IMR-90 (cell line): ENCODE measurements around the gene EPOP. TPM values are rescaled to one million over a fixed set of nuclear protein-coding genes. Genes with fewer than 3 reads are reported as not detected.

Experiments
- ATAC-seq: fragments of 200-7000 bp; cut with Tn5 transposase; 2 replicates; pipeline ENCODE4 v1.9.1; 2020; ENCODE audit warnings: low read depth, mild to moderate bottlenecking, moderate library complexity
- BruUV-seq: library from RNA; stranded (reverse); fragments of 400-500 nt; replicated peaks from 2 replicates; lab custom pipeline; 2021; lab: Mats Ljungman, UMichigan
- CTCF ChIA-PET: fragments of 300-600 bp; formaldehyde crosslinking; extraction: SDS; loops from one replicate; lab custom pipeline; 2021; ENCODE audit warnings: antibody characterized with exemption; lab: Yijun Ruan, JAX
- POLR2A ChIA-PET: fragments of 300-600 bp; sonication (Branson Sonifier 250); formaldehyde crosslinking; loops from one replicate; lab custom pipeline; 2022; ENCODE audit warnings: antibody characterized with exemption; ENCODE audit not compliant: unreplicated experiment; lab: Charles Lee
- DNase-seq: peaks from one replicate; pipeline ENCODE4 v3.0.0; 2013
- H2AFZ ChIP-seq: replicated peaks from 2 replicates; pipeline ENCODE3; 2013; ENCODE audit warnings: low read length, mild to moderate bottlenecking; ENCODE audit not compliant: poor library complexity
- H2AK5ac ChIP-seq: 2 replicates; pipeline ENCODE4 v1.6.1; 2013; ENCODE audit warnings: low read depth, low read length, inconsistent platforms
- H2AK9ac ChIP-seq: replicated peaks from 2 replicates; pipeline ENCODE3; 2013; ENCODE audit warnings: mild to moderate bottlenecking, low read depth, low read length, moderate library complexity; ENCODE audit not compliant: poor library complexity
- H2BK120ac ChIP-seq: 2 replicates; pipeline ENCODE4 v1.6.1; 2013; ENCODE audit warnings: low read depth, low read length, inconsistent platforms
- H2BK15ac ChIP-seq: 3 replicates; pipeline ENCODE4 v1.6.1; 2013; ENCODE audit warnings: low read depth, low read length, inconsistent platforms
- H2BK20ac ChIP-seq: 2 replicates; pipeline ENCODE4 v1.6.1; 2013; ENCODE audit warnings: low read depth, mild to moderate bottlenecking, inconsistent platforms, low read length, moderate library complexity
- H2BK5ac ChIP-seq: 2 replicates; pipeline ENCODE4 v1.6.1; 2013; ENCODE audit warnings: mild to moderate bottlenecking, low read depth, low read length, inconsistent platforms; ENCODE audit not compliant: poor library complexity, severe bottlenecking
- H3K14ac ChIP-seq: replicated peaks from 2 replicates; pipeline ENCODE4 v1.6.1; 2013; ENCODE audit warnings: low read depth, low read length, inconsistent platforms
- H3K18ac ChIP-seq: 2 replicates; pipeline ENCODE4 v1.6.1; 2013; ENCODE audit warnings: low read depth, low read length, control low read depth
- H3K23ac ChIP-seq: 2 replicates; pipeline ENCODE4 v1.6.1; 2013; ENCODE audit warnings: low read depth, low read length, inconsistent platforms
- H3K27ac ChIP-seq: 2 replicates; pipeline ENCODE4 v1.5.1; 2013; ENCODE audit warnings: mild to moderate bottlenecking, control low read depth, low read length; ENCODE audit not compliant: insufficient read depth
- H3K27me3 ChIP-seq: 2 replicates; pipeline ENCODE4 v1.6.1; 2013; ENCODE audit warnings: low read length; ENCODE audit not compliant: control insufficient read depth, insufficient read depth
- H3K36me3 ChIP-seq: 2 replicates; pipeline ENCODE4 v1.6.1; 2013; ENCODE audit warnings: low read length, mixed read lengths; ENCODE audit not compliant: control insufficient read depth, insufficient read depth
- H3K4ac ChIP-seq: 2 replicates; pipeline ENCODE4 v1.6.1; 2013; ENCODE audit warnings: low read depth, low read length, inconsistent platforms
- H3K4me1 ChIP-seq: 2 replicates; pipeline ENCODE4 v1.6.1; 2013; ENCODE audit warnings: low read length, mixed read lengths; ENCODE audit not compliant: control insufficient read depth, insufficient read depth
- H3K4me2 ChIP-seq: 2 replicates; pipeline ENCODE4 v1.6.1; 2013; ENCODE audit warnings: low read depth, mild to moderate bottlenecking, control low read depth, low read length, moderate library complexity
- H3K4me3 ChIP-seq: 2 replicates; pipeline ENCODE4 v1.5.1; 2013; ENCODE audit warnings: low read depth, mild to moderate bottlenecking, control low read depth, low read length, moderate library complexity; ENCODE audit not compliant: insufficient read depth
- H3K56ac ChIP-seq: 2 replicates; pipeline ENCODE4 v1.6.1; 2013; ENCODE audit warnings: low read length, inconsistent platforms; ENCODE audit not compliant: insufficient read depth; ENCODE audit errors: extremely low read depth
- H3K79me1 ChIP-seq, 2 experiments: 2 replicates each; pipeline ENCODE4 v1.6.1; 2013; ENCODE audit warnings: low read length in 2 of 2, inconsistent platforms in 1 of 2, low read depth in 1 of 2
- H3K9ac ChIP-seq: 2 replicates; pipeline ENCODE4 v1.6.1; 2013; ENCODE audit warnings: low read depth, low read length, control low read depth
- H3K9me1 ChIP-seq: 2 replicates; pipeline ENCODE4 v1.6.1; 2013; ENCODE audit warnings: low read length, inconsistent platforms; ENCODE audit not compliant: insufficient read depth
- H3K9me3 ChIP-seq: 2 replicates; pipeline ENCODE4 v1.6.1; 2013; ENCODE audit warnings: low read length; ENCODE audit not compliant: control insufficient read depth, insufficient read depth
- H4K20me1 ChIP-seq: 2 replicates; pipeline ENCODE4 v1.6.1; 2013; ENCODE audit warnings: low read length, inconsistent platforms; ENCODE audit not compliant: insufficient read depth
- H4K5ac ChIP-seq: 2 replicates; pipeline ENCODE4 v1.6.1; 2013; ENCODE audit warnings: mild to moderate bottlenecking, low read depth, low read length, control low read depth
- H4K8ac ChIP-seq, 2 experiments: 2 replicates each; pipeline ENCODE4 v1.6.1; 2013; ENCODE audit warnings: low read depth in 2 of 2, low read length in 2 of 2, control low read depth in 1 of 2, inconsistent platforms in 1 of 2
- H4K91ac ChIP-seq: 2 replicates; pipeline ENCODE4 v1.6.1; 2013; ENCODE audit warnings: low read depth, low read length, inconsistent platforms; ENCODE audit not compliant: insufficient read depth
- BHLHE40 ChIP-seq: fragments of 150-350 bp; IDR thresholded peaks from 2 replicates; pipeline ENCODE4 v1.6.1; 2016; ENCODE audit warnings: mild to moderate bottlenecking, low read depth, low read length
- CEBPB ChIP-seq: IDR thresholded peaks from 2 replicates; pipeline ENCODE4 v1.6.1; 2012; ENCODE audit warnings: low read depth, low read length, improper control_type of control experiment
- CHD1 ChIP-seq: IDR thresholded peaks from 2 replicates; pipeline ENCODE4 v1.6.1; 2012; ENCODE audit warnings: low read depth, low read length, improper control_type of control experiment
- CTCF ChIP-seq: conservative IDR thresholded peaks from 2 replicates; pipeline ENCODE4 v1.5.1; 2012; ENCODE audit warnings: mild to moderate bottlenecking, low read depth, low read length, improper control_type of control experiment
- ELK1 ChIP-seq: fragments of 150-350 bp; IDR thresholded peaks from 2 replicates; pipeline ENCODE4 v1.6.1; 2016; ENCODE audit warnings: low read depth, mild to moderate bottlenecking, low read length, moderate library complexity, borderline replicate concordance
- FOS ChIP-seq: fragments of 150-350 bp; IDR thresholded peaks from 2 replicates; pipeline ENCODE4 v1.6.1; 2016; ENCODE audit warnings: low read depth, low read length
- MAFK ChIP-seq: IDR thresholded peaks from 2 replicates; pipeline ENCODE4 v1.6.1; 2012; ENCODE audit warnings: low read depth, low read length, improper control_type of control experiment
- MAZ ChIP-seq: IDR thresholded peaks from 2 replicates; pipeline ENCODE4 v1.6.1; 2012; ENCODE audit warnings: low read depth, mild to moderate bottlenecking, low read length, improper control_type of control experiment, moderate library complexity, borderline replicate concordance
- NFE2L2 ChIP-seq: fragments of 150-350 bp; IDR thresholded peaks from 2 replicates; pipeline ENCODE4 v1.6.1; 2016; ENCODE audit warnings: low read depth, mild to moderate bottlenecking, low read length
- POLR2A ChIP-seq: IDR thresholded peaks from 2 replicates; pipeline ENCODE4 v1.6.1; 2012; ENCODE audit warnings: mild to moderate bottlenecking, low read depth, low read length
- RAD21 ChIP-seq: IDR thresholded peaks from 2 replicates; pipeline ENCODE4 v1.6.1; 2012; ENCODE audit warnings: low read length, improper control_type of control experiment
- RCOR1 ChIP-seq: IDR thresholded peaks from 2 replicates; pipeline ENCODE4 v1.6.1; 2012; ENCODE audit warnings: mild to moderate bottlenecking, low read length, improper control_type of control experiment; ENCODE audit not compliant: insufficient replicate concordance
- RFX5 ChIP-seq: IDR thresholded peaks from 2 replicates; pipeline ENCODE4 v1.8.0; 2012; ENCODE audit warnings: low read depth, mild to moderate bottlenecking, low read length, moderate library complexity
- SMC3 ChIP-seq: fragments of 150-350 bp; IDR thresholded peaks from 2 replicates; pipeline ENCODE4 v1.6.1; 2016; ENCODE audit warnings: low read depth, mild to moderate bottlenecking, antibody characterized with exemption, low read length, moderate library complexity
- USF2 ChIP-seq: fragments of 150-350 bp; IDR thresholded peaks from 2 replicates; pipeline ENCODE4 v1.6.1; 2017; ENCODE audit warnings: mild to moderate bottlenecking, antibody characterized with exemption, low read length, low read depth
- WGBS, 2 experiments: methylation state at CpG; one replicate each; pipeline versions ENCODE4 v1.1.5 to v1.1.7; 2013; ENCODE audit warnings: missing lambda C conversion rate in 2 of 2; ENCODE audit not compliant: insufficient read length in 1 of 2; ENCODE audit errors: extremely low coverage in 2 of 2; 5-methylcytosine and 5-hydroxymethylcytosine counted together
- dilution Hi-C: fragments of 300-500 bp; cut with HindIII; formaldehyde crosslinking; loops from one replicate; pipeline ENCODE4 v1.14.3; 2018; ENCODE audit warnings: low sequenced_read_pairs; ENCODE audit not compliant: unreplicated experiment
- in situ Hi-C: fragments of 300-500 bp; cut with MboI; formaldehyde crosslinking; loops from 3 replicates; pipeline ENCODE4 v1.14.3; 2019; ENCODE audit warnings: low sequenced_read_pairs, inconsistent platforms, mixed read lengths
- intact Hi-C: fragments of 100-400 bp; cut with micrococcal nuclease; formaldehyde crosslinking; loops from 2 replicates; pipeline ENCODE4 v1.10.0; 2022
- polyA plus RNA-seq, 3 experiments: library from polyadenylated mRNA; depleted of rRNA; stranded (reverse); fragments of >200 nt; gene quantifications; 2 replicates each; pipeline ENCODE4 v1.2.3, GENCODE V29; 2012; ENCODE audit warnings: low replicate concordance in 1 of 3
- total RNA-seq: library from RNA; depleted of rRNA; stranded (reverse); fragments of >200 nt; gene quantifications from 2 replicates; pipeline ENCODE4 v1.2.3, GENCODE V29; 2012

Gene EPOP
- total and polyA plus RNA-seq, 2 of the 4 experiments (the other 2 are of a cell fraction) = 0.36 to 0.82 TPM

- Histone ChIP-seq H4K8ac (no peak overlapping the region), H3K4ac (no peak overlapping the region), H3K36me3 (no peaks in the 10 kb centered on the region), H3K4me2 (no peak overlapping the region), H3K9me3 (no peaks in the 10 kb centered on the region), H3K79me1 (no peaks in the 10 kb centered on the region), H4K5ac (no peak overlapping the region), H3K27me3 (peaks cover 54% of the 10 kb centered on the region), H3K9me1 (no peaks in the 10 kb centered on the region), H3K56ac (no peak overlapping the region), H3K4me3 (no peak overlapping the region), H3K18ac (no peak overlapping the region), H2AK5ac (no peak overlapping the region), H4K20me1 (0 out of 2 replicates have a peak, but pooled peaks cover 4% of the 10 kb centered on the region), H2BK20ac (no peak overlapping the region), H2BK120ac (no peak overlapping the region), H3K9ac (no peak overlapping the region), H4K91ac (no peak overlapping the region), H2AFZ (peak overlapping the region; percentile 2), H3K23ac (no peak overlapping the region), H2BK5ac (no peak overlapping the region), H2AK9ac (no peak overlapping the region), H3K27ac (no peak overlapping the region), H2BK15ac (no peak overlapping the region), H3K14ac (no peak overlapping the region), H3K4me1 (no peaks in the 10 kb centered on the region)
- BruUV-seq = no TSS peak
- intact Hi-C loops (loop anchor here (1.0 to 5.0 kb wide), 6 partner anchors 109 to 318 kb away; no protein-coding TSS in a partner anchor), dilution Hi-C loops (no loop called here), in situ Hi-C loops (loop anchor here (10.0 kb wide), 2 partner anchors 102 to 312 kb away; partner anchors contain the start of gene SOCS7)
- ATAC-seq (peak; percentile 94), DNase-seq (peak; percentile 70)
- WGBS, 2 experiments = no CpG with 5 or more reads among the region's 7 CpGs
- ChIA-PET POLR2A (no interaction called here), CTCF (interaction anchor here (0.6 to 2.3 kb wide), 7 partner anchors 14 to 316 kb away, joined by 3 to 14 read pairs (median 3); partner anchors contain the start of gene SOCS7)
- TF ChIP-seq MAZ (peak; percentile 48; the same call in 1 of the 2 replicates), FOS (no peak), MAFK (no peak), CHD1 (no peak), RFX5 (no peak), ELK1 (no peak), CTCF (peak; percentile 99), SMC3 (peak; percentile 81), RAD21 (peak; percentile 99), POLR2A (0 out of 2 replicates have a peak, but pooled peaks have one; percentile 41), RCOR1 (no peak), BHLHE40 (no peak), NFE2L2 (no peak), CEBPB (no peak), USF2 (no peak)
These were observed 7.5 kb downstream of the EPOP start for GRCh38 chr17:38667099-38667786.
